ENCODE measurements around the gene CDYL.

The CDYL gene

DNA sequence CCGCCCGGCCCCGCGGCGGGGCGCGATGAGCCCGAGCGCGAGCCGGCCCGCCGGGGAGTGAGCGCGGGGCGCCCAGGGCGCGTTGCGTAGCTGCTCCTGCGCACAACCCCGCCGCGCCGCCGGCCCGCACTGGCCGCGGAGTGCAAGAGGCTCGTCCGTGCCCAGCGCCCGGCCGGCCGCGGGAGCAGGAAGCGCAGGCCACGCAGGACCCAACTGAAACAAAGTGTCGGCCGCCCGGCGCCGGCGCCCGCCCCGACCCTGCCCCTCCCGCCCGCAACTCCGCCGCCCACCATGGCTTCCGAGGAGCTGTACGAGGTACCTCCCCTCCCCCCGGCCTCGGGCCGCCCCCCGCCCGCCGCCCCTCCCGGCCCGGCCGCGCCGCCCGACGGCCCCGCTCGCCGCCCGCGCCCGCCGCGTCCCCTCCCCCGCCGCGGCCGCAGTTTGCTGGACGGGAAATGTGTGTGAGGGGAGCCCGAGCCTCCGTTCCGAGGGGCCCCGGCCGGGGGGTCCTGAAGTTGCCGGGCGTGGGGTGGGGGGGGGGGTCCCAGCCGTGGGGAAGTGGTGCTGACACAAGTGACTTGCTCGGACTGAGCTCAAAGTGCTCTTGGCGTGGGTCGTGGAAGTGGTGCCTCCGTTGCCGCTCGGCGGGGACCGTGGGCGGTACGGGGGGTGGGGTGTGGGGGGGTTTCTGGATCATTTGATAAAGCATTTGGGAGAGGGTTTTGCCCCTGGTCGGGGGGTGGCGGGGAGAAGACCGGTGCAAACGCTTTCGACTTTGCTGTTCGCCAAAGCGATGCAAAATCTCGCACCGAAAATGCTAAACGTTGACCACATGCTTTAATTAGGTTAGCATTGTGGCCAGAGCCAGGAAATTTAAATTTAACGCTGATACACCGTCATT lies 539 bp downstream of the CDYL start:
- Histone ChIP-seq H3K9me3 (ENCODE audit: severe bottlenecking) (peaks cover 9% of the 10 kb centered on the region), H3K36me3 (ENCODE audit: low read depth) (no peaks in the 10 kb centered on the region), H3K4me1 (ENCODE audit: insufficient read depth, poor library complexity, severe bottlenecking) (peaks cover 5% of the 10 kb centered on the region), H3K27me3 (ENCODE audit: insufficient read depth, poor library complexity, severe bottlenecking) (no peaks in the 10 kb centered on the region), H3K27ac (ENCODE audit: poor library complexity, severe bottlenecking) (peak overlapping the region; percentile 69), H3K4me3 (ENCODE audit: severe bottlenecking) (peak overlapping the region; percentile 59)
- ATAC-seq (ENCODE audit: low read depth) (peak; percentile 40), DNase-seq (ENCODE audit: low spot score) (no peak)
- TF ChIP-seq, protein P1, sequence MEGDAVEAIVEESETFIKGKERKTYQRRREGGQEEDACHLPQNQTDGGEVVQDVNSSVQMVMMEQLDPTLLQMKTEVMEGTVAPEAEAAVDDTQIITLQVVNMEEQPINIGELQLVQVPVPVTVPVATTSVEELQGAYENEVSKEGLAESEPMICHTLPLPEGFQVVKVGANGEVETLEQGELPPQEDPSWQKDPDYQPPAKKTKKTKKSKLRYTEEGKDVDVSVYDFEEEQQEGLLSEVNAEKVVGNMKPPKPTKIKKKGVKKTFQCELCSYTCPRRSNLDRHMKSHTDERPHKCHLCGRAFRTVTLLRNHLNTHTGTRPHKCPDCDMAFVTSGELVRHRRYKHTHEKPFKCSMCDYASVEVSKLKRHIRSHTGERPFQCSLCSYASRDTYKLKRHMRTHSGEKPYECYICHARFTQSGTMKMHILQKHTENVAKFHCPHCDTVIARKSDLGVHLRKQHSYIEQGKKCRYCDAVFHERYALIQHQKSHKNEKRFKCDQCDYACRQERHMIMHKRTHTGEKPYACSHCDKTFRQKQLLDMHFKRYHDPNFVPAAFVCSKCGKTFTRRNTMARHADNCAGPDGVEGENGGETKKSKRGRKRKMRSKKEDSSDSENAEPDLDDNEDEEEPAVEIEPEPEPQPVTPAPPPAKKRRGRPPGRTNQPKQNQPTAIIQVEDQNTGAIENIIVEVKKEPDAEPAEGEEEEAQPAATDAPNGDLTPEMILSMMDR (IDR thresholded peaks at IDR 0.05; ENCODE audit: poor library complexity, severe bottlenecking), result no peak

DNA sequence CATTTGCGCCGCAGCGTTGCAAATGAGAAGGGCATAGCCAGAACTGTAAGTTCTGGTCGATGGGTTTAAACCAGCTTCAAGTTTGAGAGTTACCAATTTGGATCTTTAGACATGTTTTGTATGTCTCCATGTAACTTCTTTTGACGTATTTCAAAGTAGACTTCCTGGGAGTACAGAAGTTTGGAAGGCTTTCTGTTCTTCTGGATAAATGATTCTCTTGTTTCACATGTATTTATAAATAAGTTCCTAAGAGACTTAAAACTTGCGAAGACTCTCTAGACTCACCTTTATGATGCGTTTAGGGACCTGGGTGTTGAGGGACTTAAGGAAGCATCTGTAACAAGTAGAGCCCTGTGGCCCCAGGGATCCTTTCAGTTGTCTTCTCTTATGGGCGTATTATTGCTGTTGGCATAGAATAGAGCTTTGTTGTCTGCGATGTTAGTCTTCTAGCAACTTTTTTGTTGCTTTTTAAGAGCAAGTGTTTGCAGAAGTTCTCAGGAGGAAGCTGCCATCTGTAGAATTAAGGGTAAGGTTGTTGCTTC lies 1.3 kb downstream of the CDYL start:
- H3K27ac ChIP-seq (ENCODE audit: poor library complexity, severe bottlenecking), result peak overlapping the region; percentile 69
- ATAC-seq (ENCODE audit: low read depth), result no peak

DNA sequence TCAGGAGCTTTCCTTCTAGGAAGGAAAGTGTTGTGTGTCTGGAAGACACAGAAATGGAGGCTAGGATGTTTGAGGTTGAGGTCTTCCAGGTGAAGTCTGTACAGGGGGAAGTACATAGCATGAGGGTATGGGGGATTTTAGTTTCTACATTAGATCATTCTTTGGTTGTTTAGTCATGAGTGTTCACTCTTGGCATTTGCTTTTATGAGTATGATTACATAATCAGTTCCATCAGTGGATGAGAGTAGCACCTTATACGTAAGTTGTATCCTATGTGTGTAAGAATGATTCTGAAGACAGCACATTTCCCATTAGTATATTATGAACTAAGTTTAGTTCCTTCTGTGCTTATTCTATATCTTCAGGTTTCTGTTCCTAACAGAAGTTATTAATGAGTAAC lies 1.9 kb downstream of the CDYL start:
- Histone ChIP-seq H3K27ac (ENCODE audit: poor library complexity, severe bottlenecking) (peak overlapping the region; percentile 69), H3K27me3 (ENCODE audit: insufficient read depth, poor library complexity, severe bottlenecking) (no peaks in the 10 kb centered on the region), H3K36me3 (ENCODE audit: low read depth) (no peaks in the 10 kb centered on the region), H3K4me3 (ENCODE audit: severe bottlenecking) (peak overlapping the region; percentile 59), H3K4me1 (ENCODE audit: insufficient read depth, poor library complexity, severe bottlenecking) (peaks cover 5% of the 10 kb centered on the region), H3K9me3 (ENCODE audit: severe bottlenecking) (peaks cover 9% of the 10 kb centered on the region)
- TF ChIP-seq, protein P1 (IDR thresholded peaks at IDR 0.05; ENCODE audit: poor library complexity, severe bottlenecking), result no peak
- ATAC-seq (ENCODE audit: low read depth) (no peak), DNase-seq (ENCODE audit: low spot score) (no peak)

More for the DNA sequence above, 1.3 kb downstream of the CDYL start:
- Histone ChIP-seq H3K9me3 (ENCODE audit: severe bottlenecking) (peaks cover 9% of the 10 kb centered on the region), H3K4me1 (ENCODE audit: insufficient read depth, poor library complexity, severe bottlenecking) (peaks cover 5% of the 10 kb centered on the region), H3K27me3 (ENCODE audit: insufficient read depth, poor library complexity, severe bottlenecking) (no peaks in the 10 kb centered on the region), H3K4me3 (ENCODE audit: severe bottlenecking) (peak overlapping the region; percentile 59), H3K36me3 (ENCODE audit: low read depth) (no peaks in the 10 kb centered on the region)
- no peak for DNase-seq (ENCODE audit: low spot score)
- TF ChIP-seq, protein P1 (IDR thresholded peaks at IDR 0.05; ENCODE audit: poor library complexity, severe bottlenecking), result no peak

DNA sequence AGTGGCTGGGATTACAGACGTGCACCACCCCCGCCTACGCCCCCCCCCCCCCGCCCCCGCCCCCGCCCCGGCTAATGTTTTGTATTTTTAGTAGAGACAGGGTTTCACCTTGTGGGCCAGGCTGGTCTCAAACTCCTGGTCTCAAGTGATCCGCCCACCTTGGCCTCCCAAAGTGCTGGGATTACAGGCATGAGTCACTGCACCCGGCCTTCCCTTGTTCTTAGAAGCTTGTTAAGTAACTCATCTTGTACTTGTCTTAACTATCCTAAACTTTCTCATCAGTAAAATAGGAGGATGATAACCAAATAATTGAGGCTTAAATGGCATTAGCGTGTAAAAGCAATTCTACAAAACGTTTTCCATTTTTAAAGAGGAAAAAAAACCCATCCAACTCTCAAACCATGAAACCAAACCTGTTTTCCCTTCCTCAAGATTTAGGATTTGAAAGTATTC lies 4.2 kb downstream of the CDYL start:
- peaks cover 5% of the 10 kb centered on the region for H3K4me1 ChIP-seq (ENCODE audit: insufficient read depth, poor library complexity, severe bottlenecking)

More for the DNA sequence above, 4.2 kb downstream of the CDYL start:
- H3K36me3 ChIP-seq (ENCODE audit: low read depth), result 0 out of 2 replicates have a peak, but pooled peaks cover 3% of the 10 kb centered on the region
- TF ChIP-seq, protein P1 (IDR thresholded peaks at IDR 0.05; ENCODE audit: poor library complexity, severe bottlenecking), result no peak
- ATAC-seq (ENCODE audit: low read depth) (no peak), DNase-seq (ENCODE audit: low spot score) (no peak)
- peaks cover 9% of the 10 kb centered on the region for H3K9me3 ChIP-seq (ENCODE audit: severe bottlenecking)
- no peaks in the 10 kb centered on the region for H3K27me3 ChIP-seq (ENCODE audit: insufficient read depth, poor library complexity, severe bottlenecking)
- H3K4me3 ChIP-seq (ENCODE audit: severe bottlenecking), result no peak overlapping the region
- no peak overlapping the region for H3K27ac ChIP-seq (ENCODE audit: poor library complexity, severe bottlenecking)
